ENCODE data around the gene TRABD2B. TPM values are rescaled to one million over a fixed set of nuclear protein-coding genes. Genes with fewer than 3 reads are reported as not detected.

Gene TRABD2B
- total RNA-seq, 2 donors from 2014 or later: 3.1 to 8.1 TPM

GRCh38 chr1:47901001-47901575 is 96.1 kb downstream of the TRABD2B start:
- H3K4me3 ChIP-seq: no peak overlapping the region
- DNase-seq (ENCODE audit: low spot score): no peak
- no peaks in the 10 kb centered on the region for H3K9me3 ChIP-seq
- peaks cover 0 to 38% of the 10 kb centered on the region in 2 donors for H3K4me1 ChIP-seq
- H3K27ac ChIP-seq: no peak overlapping the region
- no peaks in the 10 kb centered on the region for H3K27me3 ChIP-seq
- no peak for TF ChIP-seq CTCF (IDR thresholded peaks at IDR 0.05)
- H3K36me3 ChIP-seq: no peaks in the 10 kb centered on the region

GRCh38 chr1:47898133-47898845 is 98.9 kb downstream of the TRABD2B start:
- Histone ChIP-seq H3K27ac (no peak overlapping the region), H3K4me3 (no peak overlapping the region), H3K36me3 (no peaks in the 10 kb centered on the region), H3K27me3 (no peaks in the 10 kb centered on the region), H3K9me3 (no peaks in the 10 kb centered on the region), H3K4me1 (peaks cover 0 to 46% of the 10 kb centered on the region in 2 donors)
- no peak for DNase-seq (ENCODE audit: low spot score)
- no peak for TF ChIP-seq CTCF (IDR thresholded peaks at IDR 0.05)

- no peaks in the 10 kb centered on the region for H3K36me3 ChIP-seq
- peaks cover 0 to 40% of the 10 kb centered on the region in 2 donors for H3K4me1 ChIP-seq
- no peaks in the 10 kb centered on the region for H3K27me3 ChIP-seq
- H3K27ac ChIP-seq: peak overlapping the region in 1 of 2 donors; percentile 12
- no peak overlapping the region for H3K4me3 ChIP-seq
- TF ChIP-seq CTCF (IDR thresholded peaks at IDR 0.05): no peak
- no peaks in the 10 kb centered on the region for H3K9me3 ChIP-seq
- no peak for DNase-seq (ENCODE audit: low spot score)
Measured at GRCh38 chr1:47895279-47896125, 101.7 kb downstream of the TRABD2B start.

- TF ChIP-seq CTCF (IDR thresholded peaks at IDR 0.05): no peak
- H3K27me3 ChIP-seq: no peaks in the 10 kb centered on the region
- no peaks in the 10 kb centered on the region for H3K9me3 ChIP-seq
- peak overlapping the region in 1 of 2 donors; percentile 12 for H3K27ac ChIP-seq
- H3K4me1 ChIP-seq: peaks cover 0 to 34% of the 10 kb centered on the region in 2 donors
- no peak overlapping the region for H3K4me3 ChIP-seq
- DNase-seq (ENCODE audit: low spot score): peak; percentile 63
- H3K36me3 ChIP-seq: no peaks in the 10 kb centered on the region
Measured at GRCh38 chr1:47894410-47895278, 102.5 kb downstream of the TRABD2B start.

- Histone ChIP-seq H3K4me1 (peaks cover 0 to 24% of the 10 kb centered on the region in 2 donors), H3K36me3 (no peaks in the 10 kb centered on the region), H3K27me3 (no peaks in the 10 kb centered on the region), H3K9me3 (no peaks in the 10 kb centered on the region), H3K4me3 (no peak overlapping the region), H3K27ac (no peak overlapping the region)
- TF ChIP-seq CTCF (IDR thresholded peaks at IDR 0.05): no peak
- DNase-seq (ENCODE audit: low spot score): no peak
Measured at GRCh38 chr1:47893412-47893811, 103.8 kb downstream of the TRABD2B start.
